Temporal lobe (tissue), 1 donor: ENCODE results near the gene XNDC1N. TPM values are rescaled to one million over a fixed set of nuclear protein-coding genes. Genes with fewer than 3 reads are reported as not detected.

ENCODE experiments used
- total RNA-seq: library from RNA; depleted of rRNA; stranded (reverse); fragments of >200 nt; gene quantifications from one replicate; pipeline ENCODE4 v1.2.3, GENCODE V29; 2014

XNDC1N gene
- total RNA-seq, 1 donor from 2014 or later, result 5.9 TPM

Other genes with a start within 250 kb of the XNDC1N start
- gene DEFB108B, start 95.4 kb downstream of the XNDC1N start, total RNA-seq, result not detected
- not detected for gene DEFB131B, start 50.1 kb downstream of the XNDC1N start, total RNA-seq
- 17.5 TPM for gene RNF121, start 452 bp upstream of the XNDC1N start, total RNA-seq
- 2.5 TPM for gene IL18BP, start 70.3 kb upstream of the XNDC1N start, total RNA-seq
- gene NUMA1, start 151.9 kb upstream of the XNDC1N start, total RNA-seq, result 110 TPM
- 5.7 TPM for gene LRRC51, start 152.3 kb upstream of the XNDC1N start, total RNA-seq
- 34.4 TPM for gene LAMTOR1, start 174.7 kb upstream of the XNDC1N start, total RNA-seq
- not detected for gene TOMT, start 177.3 kb upstream of the XNDC1N start, total RNA-seq
- gene ANAPC15, start 184.1 kb upstream of the XNDC1N start, total RNA-seq, result 12.5 TPM
- gene FOLR3, start 207.1 kb upstream of the XNDC1N start, total RNA-seq, result not detected